Measurements from ENCODE around the gene TIMELESS. TPM values are rescaled to one million over a fixed set of nuclear protein-coding genes. Genes with fewer than 3 reads are reported as not detected.

Gene TIMELESS
- total and polyA plus RNA-seq, 10 of the 15 experiments (the other 5 are each of a cell fraction or from before 2014, with no cell fraction given) = 5.8 to 57.8 (median 31.8) TPM

DNA sequence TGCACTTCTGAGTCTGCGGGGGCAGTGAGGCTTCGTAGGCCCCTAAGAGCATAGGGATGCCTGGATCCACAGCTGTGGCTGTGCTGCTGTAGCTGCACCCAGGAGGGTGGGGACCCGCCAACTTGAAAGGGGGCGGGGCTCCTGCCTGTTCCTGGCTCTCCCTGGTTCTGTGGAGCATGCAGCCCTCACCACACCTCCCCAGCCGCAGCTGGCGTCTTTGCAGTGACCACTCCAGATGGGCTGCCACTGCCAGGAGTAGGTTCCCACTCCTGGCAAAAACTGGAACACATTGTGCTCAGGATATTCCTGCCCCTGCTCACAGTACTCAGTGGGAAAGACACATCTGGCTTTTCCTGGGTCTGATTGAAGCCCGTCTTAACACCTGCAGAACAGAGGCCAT is 35.8 kb downstream of the TIMELESS start (continued):
- no peak for TF ChIP-seq ETV6 (conservative IDR thresholded peaks at IDR 0.05 in 1 of 2, IDR thresholded peaks at IDR 0.05 in 1 of 2; ENCODE audit: borderline replicate concordance in 1 of 2, low read depth in 1 of 2)

- no peak for DNase-seq (ENCODE audit: low read depth, low spot score)
- no peak overlapping the region for H3K4me3 ChIP-seq
- H3K36me3 ChIP-seq (ENCODE audit: control insufficient read depth in 2 of 2, insufficient read depth in 2 of 2, low read length in 1 of 2) = peaks cover 2 to 3% of the 10 kb centered on the region in 2 experiments; a peak in 3 of 4 replicates
- FAIRE-seq = no peak
- BruUV-seq (replicated peaks) = no TSS peak
- ATAC-seq = no peak
- POLR2A ChIA-PET = interaction anchor here (0.5 to 0.6 kb wide), 2 partner anchors 50 to 52 kb away, joined by 3 read pairs; partner anchors contain the start of genes APOF and STAT2
- in situ Hi-C loops (cut with MboI) (no loop called here), intact Hi-C loops (cut with micrococcal nuclease; ENCODE audit: unreplicated experiment) (no loop called here)
- no peaks in the 10 kb centered on the region for H3K27me3 ChIP-seq (replicated peaks in 1 of 2; ENCODE audit: control insufficient read depth in 2 of 2, insufficient read depth in 2 of 2, low read length in 1 of 2)
- H2AFZ ChIP-seq (ENCODE audit: control insufficient read depth, low read depth, low read length) = no peak overlapping the region
- H3K79me2 ChIP-seq (ENCODE audit: control insufficient read depth, insufficient read depth, low read length) = no peaks in the 10 kb centered on the region
- SMC1A ChIA-PET (ENCODE audit: uncharacterized antibody, unreplicated experiment) = no interaction called here
- H3K4me1 ChIP-seq (ENCODE audit: control insufficient read depth, insufficient read depth, low read length) = no peaks in the 10 kb centered on the region
- no peak overlapping the region for H3K9ac ChIP-seq (ENCODE audit: control insufficient read depth, insufficient read depth, low read length)
- H3K9me3 ChIP-seq (replicated peaks; ENCODE audit: control insufficient read depth, insufficient read depth, low read length) = no peaks in the 10 kb centered on the region
- CTCF ChIA-PET = interaction anchor here (0.5 to 1.1 kb wide), 4 partner anchors 52 to 224 kb away, joined by 3 to 6 read pairs (median 4); partner anchors contain the start of gene STAT2
- RAD21 ChIA-PET (ENCODE audit: unreplicated experiment) = no interaction called here
- H3K4me2 ChIP-seq (ENCODE audit: control insufficient read depth, insufficient read depth) = no peak overlapping the region
- TF ChIP-seq EZH2 (IDR thresholded peaks at IDR 0.05; ENCODE audit: borderline replicate concordance, control insufficient read depth, low read depth, low read length) = no peak
- TF ChIP-seq SIX5 (IDR thresholded peaks at IDR 0.05; ENCODE audit: low read depth, low read length, severe bottlenecking) = no peak
- TF ChIP-seq RCOR1 (conservative IDR thresholded peaks at IDR 0.05; ENCODE audit: low read depth, low read length) = no peak
- no peak for TF ChIP-seq SREBF2 (IDR thresholded peaks at IDR 0.05; ENCODE audit: low read length)
- no peak for TF ChIP-seq HDAC6 (IDR thresholded peaks at IDR 0.05; ENCODE audit: unreplicated experiment)
- TF ChIP-seq POLR2AphosphoS2 (IDR thresholded peaks at IDR 0.05; ENCODE audit: low read depth, low read length) = no peak
- no peak for TF ChIP-seq RUNX3 (IDR thresholded peaks at IDR 0.05; ENCODE audit: low read length)
- TF ChIP-seq EGR1 (IDR thresholded peaks at IDR 0.05; ENCODE audit: borderline replicate concordance in 1 of 2, low read depth in 2 of 2, low read length in 2 of 2) = no peak
- no peak for TF ChIP-seq JUND (IDR thresholded peaks at IDR 0.05; ENCODE audit: low read depth, low read length)
- TF ChIP-seq, protein P1, sequence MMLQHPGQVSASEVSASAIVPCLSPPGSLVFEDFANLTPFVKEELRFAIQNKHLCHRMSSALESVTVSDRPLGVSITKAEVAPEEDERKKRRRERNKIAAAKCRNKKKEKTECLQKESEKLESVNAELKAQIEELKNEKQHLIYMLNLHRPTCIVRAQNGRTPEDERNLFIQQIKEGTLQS (IDR thresholded peaks at IDR 0.05; ENCODE audit: borderline replicate concordance, extremely low read depth, low read depth, low read length) = no peak
- TF ChIP-seq, protein P2, sequence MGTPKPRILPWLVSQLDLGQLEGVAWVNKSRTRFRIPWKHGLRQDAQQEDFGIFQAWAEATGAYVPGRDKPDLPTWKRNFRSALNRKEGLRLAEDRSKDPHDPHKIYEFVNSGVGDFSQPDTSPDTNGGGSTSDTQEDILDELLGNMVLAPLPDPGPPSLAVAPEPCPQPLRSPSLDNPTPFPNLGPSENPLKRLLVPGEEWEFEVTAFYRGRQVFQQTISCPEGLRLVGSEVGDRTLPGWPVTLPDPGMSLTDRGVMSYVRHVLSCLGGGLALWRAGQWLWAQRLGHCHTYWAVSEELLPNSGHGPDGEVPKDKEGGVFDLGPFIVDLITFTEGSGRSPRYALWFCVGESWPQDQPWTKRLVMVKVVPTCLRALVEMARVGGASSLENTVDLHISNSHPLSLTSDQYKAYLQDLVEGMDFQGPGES (IDR thresholded peaks at IDR 0.05) = no peak
- TF ChIP-seq IKZF1 (conservative IDR thresholded peaks at IDR 0.05) = no peak
- TF ChIP-seq RAD21 (IDR thresholded peaks at IDR 0.05; ENCODE audit: insufficient read depth, low read depth, low read length) = no peak
- no peaks in the 10 kb centered on the region for H4K20me1 ChIP-seq (ENCODE audit: control insufficient read depth, insufficient read depth)
- H3K27ac ChIP-seq (ENCODE audit: control insufficient read depth, insufficient read depth) = no peak overlapping the region
- WGBS (ENCODE audit: insufficient coverage, insufficient replicate concordance, low lambda C conversion rate, missing lambda C conversion rate) = 84% methylated on average over 6 of the region's 6 CpGs
Observed at GRCh38 chr12:56411781-56412639, 37.2 kb downstream of the TIMELESS start.

Data from GM12878 (cell line).